ENCODE measurements around the gene CTNNA2. TPM values are rescaled to one million over a fixed set of nuclear protein-coding genes. Genes with fewer than 3 reads are reported as not detected.

The CTNNA2 gene
- polyA plus RNA-seq, 4 donors, result 3.1 to 5.2 (median 3.7) TPM

DNA sequence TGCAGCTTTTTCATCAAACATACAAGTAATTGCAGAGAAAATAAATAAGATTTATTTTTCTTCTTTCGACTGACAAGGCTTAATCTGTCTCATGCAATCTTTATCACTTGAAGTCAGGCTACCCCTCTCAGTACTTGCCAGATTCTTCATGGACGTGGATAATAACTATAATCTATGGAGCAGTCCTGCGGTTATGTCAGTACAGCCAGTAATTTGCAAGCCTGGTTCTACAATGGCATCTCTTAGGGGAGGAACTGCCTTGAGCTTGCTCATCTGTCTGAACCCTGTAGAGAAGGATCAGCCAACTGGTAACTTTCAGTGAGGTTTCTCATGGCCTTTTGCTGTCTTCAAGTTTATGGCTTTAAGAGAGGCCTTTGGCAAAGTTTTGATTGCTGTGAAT lies 827.2 kb downstream of the CTNNA2 start:
- no peak for DNase-seq (ENCODE audit: low read depth in 4 of 4, low spot score in 2 of 4)

DNA sequence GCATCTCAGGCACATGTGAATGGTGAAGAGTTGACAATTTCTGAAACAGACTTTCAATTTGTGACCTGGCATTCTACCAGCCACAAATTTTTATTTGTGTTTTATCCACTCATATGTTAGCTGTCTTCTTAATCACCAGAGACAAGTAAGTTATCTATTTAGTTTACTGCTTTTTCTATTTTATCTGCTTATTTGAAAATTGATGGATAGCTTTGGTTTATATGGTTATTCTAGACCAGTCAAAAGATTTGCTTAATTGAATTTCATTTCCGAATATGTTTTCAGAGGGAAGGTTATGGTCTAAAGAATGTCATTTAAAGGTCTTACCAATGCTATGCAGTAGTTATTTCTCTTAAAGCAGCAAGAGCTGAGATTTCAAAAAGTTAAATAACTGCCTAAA lies 835.2 kb downstream of the CTNNA2 start:
- DNase-seq (ENCODE audit: low read depth in 4 of 4, low spot score in 2 of 4), result no peak

DNA sequence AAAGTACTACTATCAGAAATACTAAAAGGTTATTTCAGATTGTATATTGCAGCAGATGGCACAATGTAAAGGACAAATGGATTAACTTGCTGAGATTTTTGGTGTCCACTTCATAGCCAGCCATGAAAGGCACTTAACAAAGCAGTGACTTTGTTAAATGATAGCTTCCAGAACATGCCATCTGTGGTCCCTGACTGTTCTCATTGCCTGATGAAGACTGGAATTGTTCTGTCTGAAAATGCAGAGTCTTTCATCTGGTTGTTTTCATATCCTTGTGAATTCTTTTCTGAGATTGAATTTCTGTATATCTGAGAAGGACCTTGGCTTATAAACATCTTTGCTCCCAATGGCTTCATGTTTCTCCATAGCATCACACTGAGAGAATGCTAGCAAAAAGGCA lies 836.1 kb downstream of the CTNNA2 start:
- no peak for DNase-seq (ENCODE audit: low read depth in 4 of 4, low spot score in 2 of 4)

DNA sequence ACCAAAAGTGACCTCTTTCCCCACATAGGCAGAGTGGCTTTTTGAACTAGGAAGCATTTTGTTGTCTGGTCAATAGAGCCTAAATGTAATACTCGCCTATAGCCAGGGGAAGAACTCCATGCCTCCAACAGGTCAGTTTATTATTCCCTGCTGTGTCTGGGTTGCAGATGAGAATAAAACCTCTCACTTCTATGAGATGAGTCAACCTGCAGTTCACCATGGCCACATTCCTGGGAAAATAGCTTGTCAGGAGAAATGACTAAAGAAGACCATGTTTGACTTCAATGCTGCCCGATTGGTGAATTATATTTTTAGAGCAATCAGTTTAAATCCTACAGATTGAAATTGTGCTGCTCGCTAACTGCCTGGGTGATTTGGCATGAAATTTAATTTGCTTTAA lies 838.4 kb downstream of the CTNNA2 start:
- DNase-seq (ENCODE audit: low read depth in 4 of 4, low spot score in 2 of 4), result no peak

DNA sequence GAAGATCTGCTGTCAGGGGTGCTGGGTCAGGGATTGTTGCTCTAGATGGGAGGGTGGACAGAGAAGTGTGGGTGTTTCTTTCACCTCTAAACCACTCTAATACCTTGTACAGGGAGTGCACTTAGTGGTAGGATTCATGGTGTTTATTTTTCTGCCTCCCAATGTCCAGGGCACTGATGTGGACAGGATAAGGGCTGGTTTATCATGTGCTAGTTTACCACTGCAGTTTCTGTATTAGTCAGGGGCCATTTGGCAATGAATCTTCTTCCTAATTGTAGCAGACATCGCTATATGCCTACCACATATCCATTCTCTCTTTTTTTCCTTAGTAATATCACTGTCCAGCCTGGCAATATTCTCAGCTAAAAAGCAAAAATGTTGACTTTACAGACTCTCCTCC lies 842.0 kb downstream of the CTNNA2 start:
- no peak for DNase-seq (ENCODE audit: low read depth in 4 of 4, low spot score in 2 of 4)

DNA sequence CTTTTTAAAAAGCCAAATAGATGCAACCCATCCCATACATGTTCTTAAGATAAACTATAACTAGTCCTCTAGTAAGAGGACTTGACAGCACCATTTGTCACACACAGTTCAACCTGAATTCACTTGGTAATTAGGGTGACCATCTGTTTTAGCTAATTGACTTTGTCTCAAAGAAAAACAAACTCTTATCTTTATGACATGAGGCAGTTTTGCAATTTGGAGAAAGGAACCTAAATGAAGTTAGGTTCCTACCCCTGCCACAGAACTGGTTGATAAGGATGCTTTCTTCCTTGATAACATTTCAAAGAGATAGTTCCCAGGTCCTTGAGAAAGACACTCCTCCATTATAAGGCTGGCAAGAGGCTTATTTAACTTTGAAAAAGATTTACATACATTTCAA lies 849.1 kb downstream of the CTNNA2 start:
- no peak for DNase-seq (ENCODE audit: low read depth in 4 of 4, low spot score in 2 of 4)

DNA sequence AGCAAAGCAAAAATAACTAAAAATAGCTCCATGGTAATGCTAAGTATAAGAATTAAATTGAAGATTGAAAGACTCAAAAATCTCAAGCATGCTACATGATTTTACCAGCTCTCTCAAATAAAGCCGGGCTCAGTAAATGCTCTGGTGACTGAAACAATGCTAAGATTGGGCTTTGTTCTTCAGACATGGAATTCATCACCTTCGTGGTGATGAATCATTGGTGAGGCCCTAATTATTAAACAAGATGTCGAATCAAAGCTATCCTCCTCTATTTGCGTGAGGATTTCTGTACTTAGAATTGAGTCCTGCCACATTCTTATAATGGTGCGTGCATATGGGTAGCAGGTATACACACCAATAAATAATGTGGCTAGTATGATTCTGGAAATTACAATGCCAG lies 850.5 kb downstream of the CTNNA2 start:
- DNase-seq (ENCODE audit: low read depth in 4 of 4, low spot score in 2 of 4), result no peak

DNA sequence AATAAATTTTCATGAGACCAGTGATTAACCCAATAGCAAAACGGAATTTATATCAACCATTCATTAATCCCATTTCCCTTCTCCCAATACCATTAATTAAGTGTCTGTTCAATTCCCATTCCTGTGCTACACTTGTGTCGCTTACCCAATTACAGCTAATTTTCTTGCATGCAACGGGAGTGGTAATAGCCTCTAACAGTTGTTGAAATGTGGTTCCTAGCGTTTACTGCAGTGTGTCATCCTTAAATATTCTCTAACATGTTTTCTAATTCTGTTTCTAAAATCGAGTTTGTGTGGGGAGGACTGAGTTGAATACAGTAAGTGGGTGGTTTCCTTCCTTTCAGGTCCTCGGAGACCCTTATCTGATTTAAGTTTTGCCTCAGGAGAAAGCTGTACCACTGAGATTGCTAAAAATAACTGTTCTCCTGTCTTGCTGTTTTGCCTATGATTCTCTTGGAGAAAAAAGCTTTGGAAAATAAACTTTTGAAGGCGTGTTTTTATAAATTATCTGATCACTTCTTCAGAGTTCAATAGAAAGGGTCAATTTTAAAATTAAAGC lies 851.0 kb downstream of the CTNNA2 start:
- DNase-seq (ENCODE audit: low read depth in 4 of 4, low spot score in 2 of 4), result no peak

DNA sequence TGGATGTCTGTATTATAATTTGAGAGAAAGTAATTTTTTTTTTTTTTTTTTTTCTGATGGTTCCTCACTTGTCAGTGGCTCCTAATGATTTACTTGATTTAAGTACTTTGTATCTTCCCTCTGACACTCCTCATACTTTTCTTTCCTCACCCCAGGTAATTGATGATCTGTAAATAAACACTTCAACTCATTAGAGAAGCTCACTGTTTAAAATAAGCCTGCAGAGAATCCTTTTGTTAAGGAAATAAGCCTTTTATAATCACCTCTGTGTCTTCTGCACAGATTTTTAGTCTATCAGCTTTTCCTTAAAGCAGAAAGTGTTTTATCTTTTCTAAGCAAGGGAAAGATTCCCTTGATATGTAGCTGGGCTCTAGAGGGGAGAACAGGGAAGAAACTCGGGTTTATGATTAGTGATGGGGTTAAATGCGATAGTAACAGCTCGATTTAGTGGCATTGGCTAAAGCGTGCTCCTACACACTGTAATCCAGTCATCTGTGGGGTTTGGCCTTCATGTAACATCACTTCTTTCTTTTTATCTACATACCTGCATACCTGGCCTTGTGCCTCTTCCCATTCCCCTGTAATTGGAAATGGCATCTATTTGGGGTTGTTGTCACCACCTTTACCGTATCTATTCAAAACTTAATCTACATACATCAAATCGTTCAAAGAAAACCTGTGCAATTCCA lies 851.8 kb downstream of the CTNNA2 start:
- no peak for DNase-seq (ENCODE audit: low read depth in 4 of 4, low spot score in 2 of 4)

DNA sequence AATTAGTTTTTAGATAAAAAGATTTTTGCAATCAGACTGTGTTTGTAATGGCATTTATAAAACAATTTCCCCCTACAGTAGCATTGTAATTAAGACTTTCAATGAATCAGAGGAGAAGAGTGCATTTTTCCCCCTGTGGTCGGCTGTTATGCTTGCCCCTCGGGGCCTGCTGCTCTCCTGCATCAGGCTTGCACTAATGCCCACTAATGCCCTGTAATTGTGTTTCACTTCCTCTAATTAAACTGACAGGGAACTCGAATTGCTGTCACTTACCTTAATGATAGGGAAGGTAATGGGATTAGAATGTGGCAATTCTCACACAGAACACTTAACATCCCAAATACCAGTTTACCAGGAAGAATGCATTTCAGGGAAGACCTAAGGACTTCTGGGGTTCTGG lies 852.9 kb downstream of the CTNNA2 start:
- no peak for DNase-seq (ENCODE audit: low read depth in 4 of 4, low spot score in 2 of 4)

DNA sequence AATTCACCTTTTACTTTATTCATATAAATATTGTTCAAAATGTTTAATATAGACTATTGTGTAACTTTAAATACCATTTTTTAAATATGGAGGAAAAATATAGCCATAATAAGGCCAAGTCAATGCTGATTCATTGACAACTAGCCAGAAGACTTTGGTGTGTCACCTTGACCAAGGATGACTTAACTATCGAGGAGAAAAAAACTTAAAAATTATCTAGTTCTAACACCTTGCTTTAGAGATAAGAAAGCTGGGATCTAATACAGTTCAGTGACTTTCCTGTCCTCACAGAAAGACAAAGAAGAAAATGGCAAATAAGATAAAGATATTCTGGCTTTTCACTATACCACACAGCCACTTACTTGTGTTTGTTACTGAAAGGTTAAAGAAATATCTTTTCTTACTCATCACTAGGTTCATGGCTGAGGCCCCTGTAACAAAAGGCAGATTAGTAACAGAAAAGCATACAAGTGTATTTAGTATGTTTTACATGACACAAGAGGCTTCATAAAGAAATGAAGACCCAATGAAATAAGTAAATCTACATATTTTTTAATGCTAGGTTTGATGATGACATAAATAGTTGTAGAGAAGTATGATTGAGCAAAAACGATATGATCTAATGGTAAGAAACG lies 857.6 kb downstream of the CTNNA2 start:
- DNase-seq (ENCODE audit: low read depth in 4 of 4, low spot score in 2 of 4), result no peak

DNA sequence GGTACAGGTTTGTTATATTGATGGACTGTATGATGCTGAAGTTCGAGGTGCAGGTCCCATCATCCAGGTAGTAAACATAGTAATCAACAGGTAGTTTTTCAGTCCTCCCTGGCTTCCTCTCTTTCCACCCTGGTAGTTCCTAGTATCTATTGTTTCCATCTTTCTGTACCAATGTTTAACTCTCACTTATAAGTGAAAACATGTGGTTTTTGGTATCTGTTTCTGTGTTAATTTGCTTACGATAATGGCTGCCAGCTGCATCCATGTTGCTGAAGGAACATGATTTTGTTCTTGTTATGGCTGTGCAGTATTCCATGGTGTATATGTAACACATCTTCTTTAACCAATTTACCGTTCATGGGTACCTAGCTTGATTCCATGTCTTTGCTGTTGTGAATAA lies 861.3 kb downstream of the CTNNA2 start:
- DNase-seq (ENCODE audit: low read depth in 4 of 4, low spot score in 2 of 4), result no peak

DNA sequence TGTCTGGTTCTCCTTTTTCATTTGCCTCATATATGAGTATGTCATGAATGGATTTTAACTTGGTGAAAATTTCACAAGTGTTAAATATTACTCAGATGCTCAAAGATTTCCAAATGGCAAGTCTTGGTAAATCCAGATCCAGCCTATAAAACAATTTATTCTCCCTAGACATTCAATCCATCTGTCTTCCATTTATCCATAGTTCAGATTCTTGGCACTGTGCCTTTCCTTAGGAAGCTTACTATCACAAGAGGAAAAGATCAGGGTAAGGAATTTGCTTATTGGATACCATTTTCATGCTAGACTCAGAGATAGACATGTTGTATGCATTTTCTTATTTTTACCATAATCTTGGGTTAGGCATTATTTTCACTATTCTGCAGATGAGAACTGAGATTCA lies 864.2 kb downstream of the CTNNA2 start:
- no peak for DNase-seq (ENCODE audit: low read depth in 4 of 4, low spot score in 2 of 4)

DNA sequence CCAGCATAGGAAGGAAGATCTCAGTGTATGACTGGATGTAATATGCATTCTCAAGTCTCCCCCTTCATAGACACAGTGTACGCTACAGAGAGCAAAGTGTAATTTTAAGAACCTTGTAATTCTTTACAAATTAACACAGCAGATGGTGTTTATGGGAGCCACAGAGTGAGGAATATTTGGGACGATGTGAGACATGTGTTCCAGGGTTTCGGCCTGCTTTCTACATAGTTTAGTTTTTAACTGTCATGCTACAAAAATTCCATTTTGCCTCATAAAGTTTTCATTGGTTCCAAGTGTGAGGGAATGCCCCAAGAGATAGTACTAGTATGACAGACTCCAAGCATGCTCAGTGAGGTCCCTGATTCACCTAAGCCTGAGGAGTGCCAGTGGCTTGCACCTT lies 867.9 kb downstream of the CTNNA2 start:
- no peak for DNase-seq (ENCODE audit: low read depth in 4 of 4, low spot score in 2 of 4)

DNA sequence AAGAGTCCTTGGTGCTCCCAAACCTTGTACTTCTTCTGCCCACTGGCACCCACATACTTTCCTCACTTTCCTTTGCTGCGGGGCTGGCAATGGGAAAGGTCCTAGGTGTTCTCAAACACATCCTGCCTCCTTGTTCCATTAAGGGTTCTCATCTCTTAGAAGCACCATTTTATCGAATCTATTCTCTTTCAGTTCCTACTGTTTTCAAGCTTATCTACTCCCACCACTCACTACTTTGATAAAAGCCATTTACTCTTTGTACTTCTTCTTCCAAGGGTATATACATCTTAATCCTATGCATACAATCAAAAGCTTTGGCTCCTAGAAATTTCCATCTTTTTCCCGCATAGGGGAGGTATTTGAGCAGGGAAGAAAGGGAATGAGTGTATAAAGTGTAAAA lies 868.8 kb downstream of the CTNNA2 start:
- DNase-seq (ENCODE audit: low read depth in 4 of 4, low spot score in 2 of 4), result no peak

DNA sequence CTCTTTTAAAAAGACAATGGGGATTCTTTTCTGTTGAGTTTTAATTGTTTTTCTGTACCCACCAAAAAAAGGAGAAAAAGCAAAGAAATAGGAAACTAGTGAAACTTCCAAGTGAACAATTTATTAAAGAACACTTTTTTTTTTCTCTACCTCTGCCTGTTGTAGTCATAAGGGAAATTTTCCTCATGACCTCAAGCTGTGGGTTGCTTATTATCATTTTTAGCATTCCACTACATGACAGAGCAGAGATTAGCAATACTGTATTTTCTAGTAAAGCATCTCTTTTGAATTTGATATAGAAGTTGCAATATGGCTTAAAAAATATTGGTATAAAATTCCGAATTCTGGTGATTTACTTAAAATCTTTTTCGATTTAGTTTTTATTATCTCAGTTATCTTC lies 879.6 kb downstream of the CTNNA2 start:
- no peak for DNase-seq (ENCODE audit: low read depth in 4 of 4, low spot score in 2 of 4)

DNA sequence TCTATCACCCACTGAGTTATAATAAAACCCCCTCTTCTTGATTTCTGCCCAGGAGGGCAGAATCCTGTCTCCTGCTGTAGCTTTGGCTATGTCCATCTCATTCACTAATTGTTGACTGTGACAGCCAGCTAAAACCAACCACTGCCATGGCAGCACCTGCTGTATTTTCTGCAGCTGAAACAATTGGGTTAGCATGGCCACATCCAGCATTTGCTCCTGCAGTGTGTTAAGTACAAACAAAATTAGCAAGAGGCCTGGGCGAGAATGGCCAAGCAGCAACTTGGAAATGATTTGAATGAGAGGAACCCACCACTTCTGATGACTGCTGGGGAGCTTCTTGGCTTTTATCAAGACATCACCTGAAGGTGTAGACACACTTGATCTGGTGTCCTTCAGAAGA lies 881.1 kb downstream of the CTNNA2 start:
- no peak for DNase-seq (ENCODE audit: low read depth in 4 of 4, low spot score in 2 of 4)

DNA sequence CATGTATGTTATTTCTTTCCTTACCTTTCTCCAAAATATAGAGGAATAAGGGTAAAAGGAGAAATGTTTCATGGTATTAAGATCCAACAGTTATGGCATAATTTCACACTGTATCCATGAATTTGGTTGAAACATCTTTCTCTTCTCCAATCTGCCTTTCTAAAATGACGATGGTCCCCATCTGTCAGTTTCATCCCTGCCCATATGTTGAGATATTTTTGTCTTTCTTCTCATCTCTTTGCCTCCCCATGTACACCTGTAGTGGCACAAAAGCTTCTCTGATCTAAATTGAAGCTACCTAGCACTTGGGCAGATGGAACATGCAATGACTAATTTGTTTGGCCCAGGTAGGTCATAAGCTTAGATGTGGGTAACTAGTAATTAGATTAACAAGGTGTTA lies 882.4 kb downstream of the CTNNA2 start:
- no peak for DNase-seq (ENCODE audit: low read depth in 4 of 4, low spot score in 2 of 4)

DNA sequence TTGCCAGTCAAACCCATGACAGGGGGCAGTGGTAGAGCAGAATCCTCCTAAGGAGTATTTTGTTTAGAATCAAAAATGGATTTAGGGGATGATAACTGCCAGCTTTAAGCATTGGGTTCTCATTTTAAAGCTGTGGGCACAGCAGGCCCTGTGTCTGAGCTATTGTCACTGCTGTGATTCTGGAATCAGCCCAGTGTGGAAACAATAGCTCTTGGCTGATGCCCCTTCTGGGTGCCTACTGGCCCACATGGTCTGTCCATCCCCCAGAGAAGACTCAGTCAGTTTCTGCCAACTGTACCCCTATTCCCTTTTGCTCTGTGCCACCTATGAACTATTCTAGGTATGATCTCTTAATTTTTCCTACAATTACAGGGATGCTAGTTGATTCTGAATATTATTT lies 883.4 kb downstream of the CTNNA2 start:
- DNase-seq (ENCODE audit: low read depth in 4 of 4, low spot score in 2 of 4), result no peak

DNA sequence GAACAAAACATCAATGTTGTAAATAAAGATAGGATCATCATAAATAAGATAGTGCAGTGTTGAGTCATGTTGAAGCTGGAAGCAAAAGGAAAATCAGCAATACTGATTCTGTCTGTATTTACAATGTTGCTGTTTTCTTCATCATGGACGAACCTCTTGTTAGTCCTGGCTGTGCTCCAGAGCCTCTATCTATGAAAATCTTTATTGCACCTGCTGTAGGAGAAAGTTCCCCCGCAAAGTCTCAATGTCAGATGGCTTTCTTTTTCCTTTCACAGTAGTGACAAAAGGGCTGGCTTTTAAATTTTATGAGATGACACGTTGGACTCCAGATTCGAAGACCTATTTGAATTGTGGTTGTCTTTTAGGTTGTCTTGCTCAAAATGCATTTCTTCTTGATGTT lies 890.2 kb downstream of the CTNNA2 start:
- no peak for DNase-seq (ENCODE audit: low read depth in 4 of 4, low spot score in 2 of 4)

DNA sequence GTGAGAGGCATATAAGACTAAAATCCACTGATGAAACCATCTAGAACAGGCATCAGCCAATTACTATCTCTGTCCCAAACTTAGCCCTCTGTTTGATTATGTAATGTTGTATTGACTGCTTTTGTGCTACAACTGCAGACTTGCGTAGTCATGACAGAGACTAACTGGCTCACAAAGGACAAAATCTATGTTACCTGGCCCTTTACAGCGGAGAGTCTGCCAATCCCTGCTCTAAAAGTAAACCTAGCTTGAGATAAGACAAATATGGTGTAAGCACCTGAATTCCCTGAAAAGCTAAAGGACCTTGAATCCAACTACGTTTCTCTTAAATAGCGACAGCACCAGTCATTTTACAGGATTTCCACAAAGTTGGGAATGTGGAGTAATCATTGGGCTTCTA lies 894.5 kb downstream of the CTNNA2 start:
- DNase-seq (ENCODE audit: low read depth in 4 of 4, low spot score in 2 of 4), result no peak

DNA sequence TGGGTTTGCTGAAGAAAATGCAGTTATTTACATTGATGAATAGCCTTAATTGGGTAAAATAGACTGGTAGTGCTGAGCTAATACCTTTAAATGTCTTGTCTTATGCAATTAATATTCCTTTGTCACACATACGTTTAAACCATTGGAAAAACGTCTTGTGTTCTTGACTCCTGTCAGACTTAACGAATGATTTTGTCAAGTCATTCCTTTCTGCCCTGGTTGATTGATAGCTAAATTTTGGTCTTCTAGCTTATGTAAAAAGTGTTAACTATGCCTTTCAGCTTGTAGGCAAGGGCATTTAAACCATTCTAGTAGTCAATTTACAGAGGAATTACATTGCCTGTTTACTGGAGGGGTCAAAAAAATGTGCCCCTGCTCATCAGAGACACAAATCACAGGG lies 897.5 kb downstream of the CTNNA2 start:
- no peak for DNase-seq (ENCODE audit: low read depth in 4 of 4, low spot score in 2 of 4)
